Measurements from ENCODE around the gene PWP1. TPM values are rescaled to one million over a fixed set of nuclear protein-coding genes. Genes with fewer than 3 reads are reported as not detected.

Gene PWP1
- total and polyA plus RNA-seq, 2 of the 4 experiments (the other 2 are of a cell fraction), result 143 to 179 TPM

DNA sequence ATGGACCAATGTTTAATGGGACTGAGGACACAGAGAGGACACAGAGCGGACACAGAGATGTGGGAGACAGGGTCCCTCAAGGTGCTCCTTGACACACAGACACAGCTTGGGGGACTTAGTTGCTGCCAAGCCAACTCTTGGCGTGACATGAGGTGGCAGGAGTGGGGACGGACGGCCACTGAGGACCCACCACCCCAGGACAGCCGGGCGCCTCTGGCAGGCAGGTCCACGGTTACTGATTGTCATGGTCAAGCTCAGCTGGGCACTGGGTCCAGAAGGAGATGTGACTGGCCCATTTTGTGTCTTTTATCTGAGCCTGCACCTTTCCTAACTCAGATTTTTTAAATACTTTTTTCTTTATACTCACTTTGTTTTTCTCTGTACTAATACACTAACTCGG is 15.7 kb upstream of the PWP1 start:
- Histone ChIP-seq H3K4me2 (ENCODE audit: low read depth, low read length) (no peak overlapping the region), H2AFZ (replicated peaks; ENCODE audit: low read length, poor library complexity) (no peak overlapping the region), H3K23ac (ENCODE audit: low read depth, low read length) (no peak overlapping the region), H3K56ac (ENCODE audit: extremely low read depth, insufficient read depth, low read length) (no peak overlapping the region), H4K8ac (ENCODE audit: low read depth in 2 of 2, low read length in 2 of 2) (no peak overlapping the region), H2BK15ac (ENCODE audit: low read depth, low read length) (no peak overlapping the region), H3K14ac (replicated peaks; ENCODE audit: low read depth, low read length) (no peak overlapping the region), H3K27ac (ENCODE audit: insufficient read depth, low read length) (no peak overlapping the region), H3K9me1 (ENCODE audit: insufficient read depth, low read length) (no peaks in the 10 kb centered on the region), H2BK5ac (ENCODE audit: low read depth, low read length, poor library complexity, severe bottlenecking) (no peak overlapping the region), H2AK9ac (replicated peaks; ENCODE audit: low read depth, low read length, poor library complexity) (no peak overlapping the region), H3K4me1 (ENCODE audit: control insufficient read depth, insufficient read depth, low read length) (no peaks in the 10 kb centered on the region), H3K27me3 (ENCODE audit: control insufficient read depth, insufficient read depth, low read length) (peaks cover 39% of the 10 kb centered on the region), H3K9me3 (ENCODE audit: control insufficient read depth, insufficient read depth, low read length) (no peaks in the 10 kb centered on the region), H3K36me3 (ENCODE audit: control insufficient read depth, insufficient read depth, low read length) (no peaks in the 10 kb centered on the region), H4K20me1 (ENCODE audit: insufficient read depth, low read length) (no peaks in the 10 kb centered on the region), H3K4ac (ENCODE audit: low read depth, low read length) (no peak overlapping the region), H4K91ac (ENCODE audit: insufficient read depth, low read depth, low read length) (no peak overlapping the region), H2BK20ac (ENCODE audit: low read depth, low read length) (no peak overlapping the region), H2BK120ac (ENCODE audit: low read depth, low read length) (no peak overlapping the region), H4K5ac (ENCODE audit: low read depth, low read length) (no peak overlapping the region), H3K9ac (ENCODE audit: low read depth, low read length) (no peak overlapping the region), H3K4me3 (ENCODE audit: insufficient read depth, low read depth, low read length) (no peak overlapping the region), H3K18ac (ENCODE audit: low read depth, low read length) (no peak overlapping the region), H3K79me1 (ENCODE audit: low read depth in 1 of 2, low read length in 2 of 2) (no peaks in the 10 kb centered on the region), H2AK5ac (ENCODE audit: low read depth, low read length) (no peak overlapping the region)
- no peak for TF ChIP-seq RCOR1 (IDR thresholded peaks at IDR 0.05; ENCODE audit: insufficient replicate concordance, low read length)
- TF ChIP-seq BHLHE40 (IDR thresholded peaks at IDR 0.05; ENCODE audit: low read depth, low read length), result no peak
- TF ChIP-seq CHD1 (IDR thresholded peaks at IDR 0.05; ENCODE audit: low read depth, low read length), result no peak
- dilution Hi-C loops (cut with HindIII; ENCODE audit: low sequenced_read_pairs, unreplicated experiment), result no loop called here
- ATAC-seq (ENCODE audit: low read depth) (no peak), DNase-seq (no peak)
- no TSS peak for BruUV-seq (replicated peaks)
- in situ Hi-C loops (cut with MboI; ENCODE audit: low sequenced_read_pairs), result no loop called here
- POLR2A ChIA-PET (ENCODE audit: unreplicated experiment), result no interaction called here
- CTCF ChIA-PET, result interaction anchor here (0.6 kb wide), 2 partner anchors 215 to 1813 kb away, joined by 3 to 6 read pairs; no protein-coding TSS in a partner anchor
- intact Hi-C loops (cut with micrococcal nuclease), result no loop called here
- WGBS, 2 experiments (ENCODE audit: extremely low coverage in 2 of 2, insufficient read length in 1 of 2), result 71% methylated on average over 1 of the region's 8 CpGs; no CpG with 5 or more reads in 1 of the 2 experiments

All from IMR-90 (cell line).